Measurements from ENCODE around the gene PCSK9.

DNA sequence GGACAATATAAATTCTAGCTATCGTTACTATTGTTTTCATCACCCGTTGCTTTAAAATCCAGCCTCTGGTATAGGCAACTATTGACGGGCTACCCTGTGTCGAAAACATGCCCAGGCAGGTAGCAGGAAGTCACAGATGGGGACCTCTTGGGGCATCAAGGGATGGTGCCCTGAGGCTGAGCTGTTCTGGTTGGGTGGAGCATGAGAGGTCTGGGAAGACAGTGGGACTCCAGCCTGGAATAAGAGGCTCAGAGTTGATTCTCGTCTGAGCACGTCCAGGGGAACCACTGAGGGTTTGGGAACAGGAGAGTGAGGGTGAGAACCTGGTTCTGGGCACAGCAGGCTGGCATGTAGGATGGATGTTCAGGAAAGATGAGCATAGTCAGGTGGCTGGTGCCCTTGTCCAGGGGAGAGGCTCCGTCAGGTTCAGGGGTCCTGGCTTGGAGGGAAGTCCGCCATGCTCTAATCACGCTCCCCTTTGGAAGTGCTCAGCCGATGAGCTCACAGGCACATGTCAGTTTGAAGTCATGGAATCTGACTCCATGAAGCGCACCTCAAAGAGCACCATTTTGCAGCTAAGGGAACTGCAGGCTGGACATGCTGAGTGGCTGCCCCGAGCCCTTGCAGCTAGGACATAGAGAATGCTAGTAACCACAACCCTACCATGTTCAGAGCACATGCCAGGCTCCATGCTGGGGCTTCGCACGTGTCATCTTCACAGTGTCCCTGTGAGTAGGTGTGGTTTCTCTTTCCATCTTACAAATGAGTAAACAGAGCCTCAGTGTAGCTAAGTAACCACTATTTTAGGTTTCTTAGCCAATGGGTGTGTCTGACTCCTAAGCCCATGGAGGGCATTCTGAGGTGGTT lies 21.0 kb downstream of the PCSK9 start:
- TF ChIP-seq SMC3 (conservative IDR thresholded peaks at IDR 0.05; ENCODE audit: insufficient read depth, low read depth, low read length), result no peak
- no peak for TF ChIP-seq CHD1 (IDR thresholded peaks at IDR 0.05; ENCODE audit: low read length)
- TF ChIP-seq, protein P1, sequence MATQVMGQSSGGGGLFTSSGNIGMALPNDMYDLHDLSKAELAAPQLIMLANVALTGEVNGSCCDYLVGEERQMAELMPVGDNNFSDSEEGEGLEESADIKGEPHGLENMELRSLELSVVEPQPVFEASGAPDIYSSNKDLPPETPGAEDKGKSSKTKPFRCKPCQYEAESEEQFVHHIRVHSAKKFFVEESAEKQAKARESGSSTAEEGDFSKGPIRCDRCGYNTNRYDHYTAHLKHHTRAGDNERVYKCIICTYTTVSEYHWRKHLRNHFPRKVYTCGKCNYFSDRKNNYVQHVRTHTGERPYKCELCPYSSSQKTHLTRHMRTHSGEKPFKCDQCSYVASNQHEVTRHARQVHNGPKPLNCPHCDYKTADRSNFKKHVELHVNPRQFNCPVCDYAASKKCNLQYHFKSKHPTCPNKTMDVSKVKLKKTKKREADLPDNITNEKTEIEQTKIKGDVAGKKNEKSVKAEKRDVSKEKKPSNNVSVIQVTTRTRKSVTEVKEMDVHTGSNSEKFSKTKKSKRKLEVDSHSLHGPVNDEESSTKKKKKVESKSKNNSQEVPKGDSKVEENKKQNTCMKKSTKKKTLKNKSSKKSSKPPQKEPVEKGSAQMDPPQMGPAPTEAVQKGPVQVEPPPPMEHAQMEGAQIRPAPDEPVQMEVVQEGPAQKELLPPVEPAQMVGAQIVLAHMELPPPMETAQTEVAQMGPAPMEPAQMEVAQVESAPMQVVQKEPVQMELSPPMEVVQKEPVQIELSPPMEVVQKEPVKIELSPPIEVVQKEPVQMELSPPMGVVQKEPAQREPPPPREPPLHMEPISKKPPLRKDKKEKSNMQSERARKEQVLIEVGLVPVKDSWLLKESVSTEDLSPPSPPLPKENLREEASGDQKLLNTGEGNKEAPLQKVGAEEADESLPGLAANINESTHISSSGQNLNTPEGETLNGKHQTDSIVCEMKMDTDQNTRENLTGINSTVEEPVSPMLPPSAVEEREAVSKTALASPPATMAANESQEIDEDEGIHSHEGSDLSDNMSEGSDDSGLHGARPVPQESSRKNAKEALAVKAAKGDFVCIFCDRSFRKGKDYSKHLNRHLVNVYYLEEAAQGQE (IDR thresholded peaks at IDR 0.05; ENCODE audit: borderline replicate concordance), result no peak
- TF ChIP-seq, protein P1 (CRISPR knock-in tag; IDR thresholded peaks at IDR 0.05; ENCODE audit: low read depth), result no peak
- TF ChIP-seq, protein P2, sequence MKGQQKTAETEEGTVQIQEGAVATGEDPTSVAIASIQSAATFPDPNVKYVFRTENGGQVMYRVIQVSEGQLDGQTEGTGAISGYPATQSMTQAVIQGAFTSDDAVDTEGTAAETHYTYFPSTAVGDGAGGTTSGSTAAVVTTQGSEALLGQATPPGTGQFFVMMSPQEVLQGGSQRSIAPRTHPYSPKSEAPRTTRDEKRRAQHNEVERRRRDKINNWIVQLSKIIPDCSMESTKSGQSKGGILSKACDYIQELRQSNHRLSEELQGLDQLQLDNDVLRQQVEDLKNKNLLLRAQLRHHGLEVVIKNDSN (CRISPR knock-in tag; IDR thresholded peaks at IDR 0.05), result no peak
- no peak for TF ChIP-seq RBBP5 (IDR thresholded peaks at IDR 0.05; ENCODE audit: borderline replicate concordance, insufficient read depth, low read length, poor library complexity, severe bottlenecking)
- TF ChIP-seq, protein P3, sequence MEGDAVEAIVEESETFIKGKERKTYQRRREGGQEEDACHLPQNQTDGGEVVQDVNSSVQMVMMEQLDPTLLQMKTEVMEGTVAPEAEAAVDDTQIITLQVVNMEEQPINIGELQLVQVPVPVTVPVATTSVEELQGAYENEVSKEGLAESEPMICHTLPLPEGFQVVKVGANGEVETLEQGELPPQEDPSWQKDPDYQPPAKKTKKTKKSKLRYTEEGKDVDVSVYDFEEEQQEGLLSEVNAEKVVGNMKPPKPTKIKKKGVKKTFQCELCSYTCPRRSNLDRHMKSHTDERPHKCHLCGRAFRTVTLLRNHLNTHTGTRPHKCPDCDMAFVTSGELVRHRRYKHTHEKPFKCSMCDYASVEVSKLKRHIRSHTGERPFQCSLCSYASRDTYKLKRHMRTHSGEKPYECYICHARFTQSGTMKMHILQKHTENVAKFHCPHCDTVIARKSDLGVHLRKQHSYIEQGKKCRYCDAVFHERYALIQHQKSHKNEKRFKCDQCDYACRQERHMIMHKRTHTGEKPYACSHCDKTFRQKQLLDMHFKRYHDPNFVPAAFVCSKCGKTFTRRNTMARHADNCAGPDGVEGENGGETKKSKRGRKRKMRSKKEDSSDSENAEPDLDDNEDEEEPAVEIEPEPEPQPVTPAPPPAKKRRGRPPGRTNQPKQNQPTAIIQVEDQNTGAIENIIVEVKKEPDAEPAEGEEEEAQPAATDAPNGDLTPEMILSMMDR (IDR thresholded peaks at IDR 0.05 in 2 of 3, conservative IDR thresholded peaks at IDR 0.05 in 1 of 3; ENCODE audit: insufficient read depth in 2 of 3, low read depth in 1 of 3, low read length in 3 of 3), result no peak
- no peak for TF ChIP-seq YY1 (IDR thresholded peaks at IDR 0.05; ENCODE audit: borderline replicate concordance in 1 of 3, control insufficient read depth in 1 of 3, extremely low read depth in 1 of 3, insufficient read depth in 3 of 3, insufficient read length in 1 of 3, insufficient replicate concordance in 2 of 3, low read depth in 1 of 3, low read length in 2 of 3)
